HG03135 (cell line): ENCODE measurements around the gene NLGN1.
"Not testable (repeated sequence)": the region's sequence is repeated elsewhere in the genome, so short reads cannot be mapped to it uniquely, and the experiment has no call there.

Source experiments
- ATAC-seq: cut with Tn5 transposase; IDR thresholded peaks from one replicate; pipeline ENCODE4 v1.9.1; 2021; ENCODE audit warnings: mild to moderate bottlenecking, moderate library complexity; ENCODE audit not compliant: unreplicated experiment

Gene NLGN1

GRCh38 chr3:173397161-173398110 is at the start of gene NLGN1:
NLGN1 (plus strand) TSS chr3:173397744.
- no peak for ATAC-seq

DNA sequence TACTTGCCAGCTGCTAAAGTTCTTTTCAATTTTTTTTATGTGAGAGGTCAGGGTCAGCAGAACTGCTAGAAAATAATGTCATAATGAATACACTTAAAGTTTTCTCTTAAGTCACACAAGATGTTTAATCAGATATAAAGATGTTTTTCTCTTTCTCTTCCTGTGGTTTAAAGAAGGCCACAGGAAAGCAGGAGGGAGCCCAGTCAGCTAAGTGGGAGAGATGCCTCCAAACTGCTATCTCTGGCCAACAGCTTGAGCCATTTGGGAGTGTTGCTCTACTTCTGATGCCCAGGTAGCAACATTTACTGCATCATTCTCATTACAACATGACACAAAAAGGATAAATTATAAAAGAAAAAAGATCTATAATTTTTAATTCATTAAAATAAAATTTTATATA is 45.7 kb upstream of the NLGN1 start:
- ATAC-seq = no peak

DNA sequence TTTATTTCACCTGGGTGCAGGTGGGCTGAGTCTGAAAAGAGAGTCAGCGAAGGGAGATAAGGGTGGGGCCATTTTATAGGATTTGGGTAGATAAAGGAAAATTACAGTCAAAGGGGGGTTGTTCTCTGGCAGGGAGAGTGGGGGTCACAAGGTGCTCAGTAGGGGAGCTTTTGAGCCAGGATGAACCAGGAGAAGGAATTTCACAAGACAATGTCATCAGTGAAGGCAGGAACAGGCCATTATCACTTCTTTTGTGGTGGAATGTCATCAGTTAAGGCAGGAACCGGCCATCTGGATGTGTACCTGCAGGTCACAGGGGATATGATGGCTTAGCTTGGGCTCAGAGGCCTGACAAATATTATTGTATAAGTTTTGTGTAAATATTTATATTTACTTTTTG is 44.4 kb upstream of the NLGN1 start:
- ATAC-seq = not testable (repeated sequence)

- ATAC-seq = no peak
Observed at GRCh38 chr3:173354124-173354523, 43.4 kb upstream of the NLGN1 start.

DNA sequence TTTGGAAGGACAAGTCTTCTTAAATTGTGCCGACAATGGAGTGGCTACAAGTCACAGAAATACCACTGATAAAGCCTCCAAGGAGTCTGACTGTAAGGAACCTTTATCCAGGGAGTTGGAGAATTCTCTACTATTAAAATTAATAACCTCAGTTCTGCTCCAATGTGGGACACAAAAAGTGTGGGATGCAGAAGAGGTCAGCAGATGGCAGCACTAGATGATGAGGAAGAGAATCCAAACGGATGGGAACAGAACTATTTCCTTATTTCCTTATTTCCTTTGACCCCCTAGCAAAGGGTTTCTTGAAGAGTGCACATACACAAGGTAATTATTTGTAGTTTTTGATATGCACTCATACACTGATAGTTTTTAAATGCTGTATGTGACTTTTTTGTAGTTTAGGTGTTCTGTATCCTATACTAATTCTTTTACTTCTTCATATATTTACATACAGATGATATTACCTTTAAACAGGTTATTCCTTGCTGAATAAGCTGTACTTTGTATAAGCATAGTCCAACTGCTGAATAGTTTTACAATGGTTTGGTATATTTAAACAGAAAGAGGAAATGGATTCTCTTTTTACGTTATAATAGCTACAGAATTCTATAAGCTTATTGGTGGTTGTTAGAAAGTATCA is 25.6 kb upstream of the NLGN1 start:
- ATAC-seq = no peak

GRCh38 chr3:173380681-173381080 is 16.9 kb upstream of the NLGN1 start:
- no peak for ATAC-seq

- ATAC-seq = not testable (repeated sequence)
Observed at GRCh38 chr3:173381936-173382335, 15.6 kb upstream of the NLGN1 start.

DNA sequence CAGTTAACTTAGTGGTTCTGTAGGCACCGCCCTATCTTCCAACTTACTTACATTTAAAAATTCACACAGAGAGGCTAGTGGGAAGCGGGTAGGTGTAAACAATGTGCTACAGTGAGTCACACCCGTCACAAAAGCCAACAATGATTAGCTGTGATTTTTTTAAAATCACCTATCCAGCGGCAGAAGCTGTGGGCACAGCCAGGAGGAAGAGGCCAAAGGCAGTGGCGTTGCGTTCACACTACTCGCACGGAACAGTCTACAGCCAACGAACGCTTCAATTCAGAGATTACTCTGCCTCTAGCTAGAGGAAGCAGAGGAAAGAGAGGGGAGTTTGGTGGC is 2.5 kb upstream of the NLGN1 start:
- peak; percentile 33 for ATAC-seq

- peak; percentile 94 for ATAC-seq
Observed at GRCh38 chr3:173395412-173396181, 1.9 kb upstream of the NLGN1 start.

GRCh38 chr3:173396191-173397041 is 1.1 kb upstream of the NLGN1 start:
- ATAC-seq = no peak

DNA sequence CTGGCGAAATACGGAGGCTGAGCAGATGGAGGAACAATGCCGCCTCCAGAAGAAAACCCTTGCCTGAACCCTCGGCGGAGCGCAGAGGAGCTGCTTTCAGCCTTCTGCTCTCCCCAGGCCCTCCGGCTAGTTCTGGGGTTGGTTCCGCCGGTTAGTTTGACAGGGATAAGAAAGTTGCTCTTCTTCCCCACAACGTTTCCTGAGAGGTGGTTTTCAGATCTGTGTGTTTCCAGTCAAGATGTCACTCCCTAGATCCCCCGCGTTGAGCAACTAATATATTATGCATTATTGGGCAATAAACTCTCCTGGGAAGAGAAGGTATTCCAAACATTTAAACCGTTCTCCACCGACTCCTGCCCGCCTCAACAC is 551 bp downstream of the NLGN1 start:
- no peak for ATAC-seq

- ATAC-seq = no peak
Observed at GRCh38 chr3:173399044-173399443, 1.5 kb downstream of the NLGN1 start.

GRCh38 chr3:173401369-173401768 is 3.8 kb downstream of the NLGN1 start:
- no peak for ATAC-seq

- ATAC-seq = no peak
Observed at GRCh38 chr3:173402656-173403055, 5.1 kb downstream of the NLGN1 start.

- ATAC-seq = no peak
Observed at GRCh38 chr3:173403376-173403775, 5.8 kb downstream of the NLGN1 start.

DNA sequence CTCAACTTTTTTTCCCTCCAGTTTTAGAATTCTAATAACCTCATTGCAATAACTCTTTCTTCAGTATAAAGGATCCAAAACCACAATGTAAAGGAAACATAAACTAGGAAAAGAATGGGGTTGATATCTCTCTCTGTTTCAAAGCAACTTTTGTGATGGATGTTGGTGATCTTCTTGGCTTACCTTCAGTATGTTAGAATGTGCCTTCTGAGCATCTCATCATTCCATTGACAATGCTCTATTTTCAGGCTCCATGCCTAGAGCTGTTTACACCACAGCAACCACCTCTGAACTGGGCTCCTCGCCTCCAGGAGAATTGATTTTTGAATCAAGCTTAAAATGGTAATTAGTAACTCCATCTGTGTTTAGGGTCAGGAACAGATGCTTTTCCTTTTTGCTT is 6.6 kb downstream of the NLGN1 start:
- no peak for ATAC-seq

DNA sequence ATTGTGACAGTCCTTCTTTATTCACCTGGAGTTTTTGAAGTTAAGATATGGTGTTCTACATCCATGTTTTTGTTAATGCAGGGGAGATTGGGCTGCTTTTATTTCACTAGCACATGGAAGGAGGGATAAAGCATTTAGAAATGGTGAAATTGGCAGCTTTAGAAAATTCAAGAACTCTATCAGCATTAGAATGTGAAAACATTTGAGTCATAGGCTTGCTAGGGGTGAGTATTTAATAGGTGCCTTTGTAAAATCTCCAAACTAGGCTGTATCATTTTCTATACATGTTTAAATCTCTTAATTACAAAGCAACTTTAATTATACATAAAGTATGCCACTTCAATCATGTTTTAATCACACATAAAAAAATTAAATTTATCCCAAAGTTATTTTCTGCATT is 12.9 kb downstream of the NLGN1 start:
- no peak for ATAC-seq

DNA sequence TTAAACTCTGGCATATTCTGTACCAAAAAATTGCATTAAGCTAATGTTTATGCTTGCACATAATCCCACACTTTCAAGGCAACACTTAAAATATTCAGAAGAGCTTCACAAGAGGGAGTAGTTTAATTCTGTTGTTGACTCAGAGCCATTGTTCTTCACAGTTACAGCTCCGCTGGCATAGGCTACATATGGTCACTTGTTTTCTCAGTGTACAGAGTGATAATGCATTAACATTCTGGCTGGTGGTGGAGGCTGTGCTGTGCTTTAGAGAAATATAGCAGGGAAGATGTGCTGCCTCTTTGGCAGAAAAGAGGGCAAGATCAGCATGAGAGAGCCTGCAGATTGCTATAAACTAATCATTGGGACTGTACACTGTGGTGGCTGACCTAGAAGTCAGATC is 13.3 kb downstream of the NLGN1 start:
- no peak for ATAC-seq

DNA sequence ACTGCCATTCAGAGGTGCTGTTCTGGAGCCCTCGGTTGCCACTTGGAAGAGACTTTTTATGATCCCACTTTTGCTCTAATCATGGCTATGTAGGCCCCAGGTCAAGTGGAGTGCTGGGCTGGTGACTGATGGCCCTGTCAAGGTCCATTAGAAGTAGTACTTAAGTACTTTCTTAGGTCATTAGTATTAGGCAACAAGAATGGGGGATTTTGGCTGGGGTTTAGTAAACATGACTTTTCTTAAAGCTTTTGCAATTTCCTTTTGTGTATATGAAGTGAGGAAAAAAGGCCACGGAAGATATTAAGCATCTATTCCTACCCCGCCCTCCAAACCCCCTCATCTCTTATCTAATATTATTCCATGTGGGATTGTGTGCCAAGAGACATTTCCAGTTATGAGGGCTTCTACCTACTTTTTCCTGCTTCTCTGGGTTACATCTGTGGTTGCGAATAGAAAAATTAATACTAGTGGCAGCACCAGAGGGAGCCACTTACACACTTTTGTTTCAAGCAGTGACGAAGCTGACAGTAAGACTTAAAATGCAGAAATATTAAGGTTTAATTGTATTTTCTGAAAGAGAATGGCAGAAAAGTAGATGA is 13.9 kb downstream of the NLGN1 start:
- ATAC-seq = no peak

DNA sequence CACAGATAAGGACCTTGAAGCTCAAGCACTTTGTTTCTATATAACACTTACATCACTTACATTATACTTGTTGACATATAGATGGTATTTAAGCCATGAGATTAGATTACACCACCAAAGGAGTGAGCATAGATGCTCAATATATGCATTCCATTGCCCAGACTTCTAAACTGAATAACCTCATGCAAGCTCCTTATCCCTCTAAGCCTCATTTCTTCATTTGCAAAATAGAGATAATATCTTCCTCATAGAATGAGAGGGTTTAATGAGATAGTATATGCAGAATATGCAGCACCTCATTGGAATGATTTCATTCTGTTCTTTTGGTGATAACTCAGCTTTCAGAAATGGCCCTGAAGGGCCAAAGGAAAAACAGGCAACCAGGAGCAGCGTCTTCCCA is 18.5 kb downstream of the NLGN1 start:
- ATAC-seq = no peak
